WTC11 (cell line): ENCODE results near the gene OSBPL7. TPM values are rescaled to one million over a fixed set of nuclear protein-coding genes. Genes with fewer than 3 reads are reported as not detected.

Experiments used
- ATAC-seq: fragments of 200-7000 bp; cut with Tn5 transposase; 2 replicates; pipeline ENCODE4 v1.10.0; 2021; ENCODE audit warnings: mild to moderate bottlenecking, moderate library complexity
- CTCF ChIA-PET: fragments of 300-600 bp; sonication (Branson Sonifier 250); formaldehyde crosslinking; loops from one replicate; lab custom pipeline; 2021; ENCODE audit warnings: antibody characterized with exemption; lab: Charles Lee
- POLR2A ChIA-PET: fragments of 350-600 bp; sonication (Branson Sonifier 250); formaldehyde crosslinking; loops from one replicate; lab custom pipeline; 2021; ENCODE audit warnings: antibody characterized with exemption; lab: Charles Lee
- DNase-seq: peaks from one replicate; pipeline ENCODE4 v3.0.0; 2021; ENCODE audit warnings: low spot score
- H3K27ac Mint-ChIP-seq: 2 replicates; pipeline ENCODE4 v1.8.0; 2021; ENCODE audit warnings: mixed read lengths
- H3K27me3 Mint-ChIP-seq: 2 replicates; pipeline ENCODE4 v1.8.0; 2021; ENCODE audit warnings: low read depth, mild to moderate bottlenecking, moderate library complexity, mixed read lengths
- H3K36me3 Mint-ChIP-seq: 2 replicates; pipeline ENCODE4 v1.8.0; 2021; ENCODE audit warnings: mixed read lengths
- H3K4me1 Mint-ChIP-seq: 2 replicates; pipeline ENCODE4 v1.8.0; 2022; ENCODE audit warnings: mixed read lengths
- H3K4me3 Mint-ChIP-seq: 2 replicates; pipeline ENCODE4 v1.8.0; 2021; ENCODE audit warnings: mild to moderate bottlenecking, moderate library complexity, mixed read lengths
- H3K9me3 Mint-ChIP-seq: 2 replicates; pipeline ENCODE4 v1.8.0; 2021; ENCODE audit warnings: mixed read lengths
- ATF1 ChIP-seq: sonication (generic); formaldehyde crosslinking; IDR thresholded peaks from 2 replicates; pipeline ENCODE4 v1.8.1; 2023; ENCODE audit warnings: mild to moderate bottlenecking, moderate library complexity, missing genetic modification reagents
- CREB1 ChIP-seq: sonication (generic); formaldehyde crosslinking; IDR thresholded peaks from 2 replicates; pipeline ENCODE4 v1.8.0; 2023; ENCODE audit warnings: mild to moderate bottlenecking, missing genetic modification reagents
- ESRRA ChIP-seq: sonication (generic); formaldehyde crosslinking; IDR thresholded peaks from 2 replicates; pipeline ENCODE4 v1.8.1; 2022; ENCODE audit warnings: mild to moderate bottlenecking, missing genetic modification reagents, borderline replicate concordance
- FOXK1 ChIP-seq: sonication (generic); formaldehyde crosslinking; IDR thresholded peaks from 2 replicates; pipeline ENCODE4 v1.8.0; 2022; ENCODE audit warnings: mild to moderate bottlenecking, moderate library complexity, missing genetic modification reagents
- FOXP1 ChIP-seq: sonication (generic); formaldehyde crosslinking; IDR thresholded peaks from 2 replicates; pipeline ENCODE4 v1.8.0; 2022; ENCODE audit warnings: missing genetic modification reagents, mild to moderate bottlenecking, moderate library complexity, borderline replicate concordance
- GTF2I ChIP-seq: fragments of 250-450 bp; sonication (Bioruptor Pico); conservative IDR thresholded peaks from 2 replicates; pipeline ENCODE4 v1.4.0; 2021; ENCODE audit warnings: mild to moderate bottlenecking
- JAZF1 ChIP-seq: fragments of 250-450 bp; sonication (Bioruptor Pico); IDR thresholded peaks from 2 replicates; pipeline ENCODE4 v1.9.0; 2021; ENCODE audit warnings: moderate library complexity, mild to moderate bottlenecking, inconsistent platforms
- KAT7 ChIP-seq: sonication (generic); formaldehyde crosslinking; IDR thresholded peaks from 2 replicates; pipeline ENCODE4 v1.8.1; 2023; ENCODE audit warnings: missing genetic modification reagents, mild to moderate bottlenecking, borderline replicate concordance
- MYBL2 ChIP-seq: sonication (generic); formaldehyde crosslinking; IDR thresholded peaks from 2 replicates; pipeline ENCODE4 v1.8.1; 2023; ENCODE audit warnings: mild to moderate bottlenecking, moderate library complexity, missing genetic modification reagents
- NFYB ChIP-seq: sonication (generic); formaldehyde crosslinking; conservative IDR thresholded peaks from 2 replicates; pipeline ENCODE4 v1.8.0; 2022; ENCODE audit warnings: low read depth, missing genetic modification reagents
- RORB ChIP-seq: fragments of 250-450 bp; sonication (Bioruptor Pico); IDR thresholded peaks from 2 replicates; pipeline ENCODE4 v1.9.0; 2021; ENCODE audit warnings: mild to moderate bottlenecking
- TCF7 ChIP-seq: sonication (generic); formaldehyde crosslinking; IDR thresholded peaks from 2 replicates; pipeline ENCODE4 v1.8.0; 2022; ENCODE audit warnings: mild to moderate bottlenecking, low read depth, missing genetic modification reagents, moderate library complexity
- TEAD4 ChIP-seq: sonication (generic); formaldehyde crosslinking; IDR thresholded peaks from 2 replicates; pipeline ENCODE4 v1.8.0; 2022; ENCODE audit warnings: mild to moderate bottlenecking, missing genetic modification reagents
- ZBTB21 ChIP-seq: sonication (generic); formaldehyde crosslinking; IDR thresholded peaks from 2 replicates; pipeline ENCODE4 v1.8.1; 2023; ENCODE audit warnings: mild to moderate bottlenecking, missing genetic modification reagents, borderline replicate concordance
- ZNF138 ChIP-seq: sonication (generic); formaldehyde crosslinking; conservative IDR thresholded peaks from 2 replicates; pipeline ENCODE4 v1.8.1; 2022; ENCODE audit warnings: mild to moderate bottlenecking, moderate library complexity, missing genetic modification reagents
- ZNF317 ChIP-seq: sonication (generic); formaldehyde crosslinking; IDR thresholded peaks from 2 replicates; pipeline ENCODE4 v1.8.1; 2023; ENCODE audit warnings: low read depth, mild to moderate bottlenecking, moderate library complexity, missing genetic modification reagents, borderline replicate concordance
- ZNF671 ChIP-seq: fragments of 250-450 bp; sonication (Bioruptor Pico); IDR thresholded peaks from 2 replicates; pipeline ENCODE4 v1.8.0; 2021; ENCODE audit warnings: mild to moderate bottlenecking
- total RNA-seq: library from RNA; stranded (reverse); gene quantifications from 3 replicates; pipeline ENCODE4 v1.2.3, GENCODE V29; 2021
- TF ChIP-seq, protein P1 (sequence below): sonication (generic); formaldehyde crosslinking; IDR thresholded peaks from 2 replicates; pipeline ENCODE4 v1.8.1; 2023; ENCODE audit warnings: mild to moderate bottlenecking, missing genetic modification reagents, borderline replicate concordance
- TF ChIP-seq, protein P2 (sequence below): sonication (generic); formaldehyde crosslinking; IDR thresholded peaks from 2 replicates; pipeline ENCODE4 v1.8.1; 2022; ENCODE audit warnings: low read depth, mild to moderate bottlenecking, moderate library complexity, missing genetic modification reagents, borderline replicate concordance
- TF ChIP-seq, protein P3 (sequence below): sonication (generic); formaldehyde crosslinking; conservative IDR thresholded peaks from 2 replicates; pipeline ENCODE4 v1.8.1; 2022; ENCODE audit warnings: mild to moderate bottlenecking, missing genetic modification reagents
- TF ChIP-seq, protein P4 (sequence below): fragments of 250-450 bp; sonication (Bioruptor Pico); IDR thresholded peaks from 2 replicates; pipeline ENCODE4 v2.1.2; 2022; ENCODE audit warnings: mild to moderate bottlenecking, moderate library complexity
- TF ChIP-seq, protein P5 (sequence below): sonication (generic); formaldehyde crosslinking; IDR thresholded peaks from 2 replicates; pipeline ENCODE4 v1.8.0; 2022; ENCODE audit warnings: mild to moderate bottlenecking, missing genetic modification reagents

The OSBPL7 gene
- total RNA-seq, 1 experiment from 2014 or later: 13.5 TPM

DNA sequence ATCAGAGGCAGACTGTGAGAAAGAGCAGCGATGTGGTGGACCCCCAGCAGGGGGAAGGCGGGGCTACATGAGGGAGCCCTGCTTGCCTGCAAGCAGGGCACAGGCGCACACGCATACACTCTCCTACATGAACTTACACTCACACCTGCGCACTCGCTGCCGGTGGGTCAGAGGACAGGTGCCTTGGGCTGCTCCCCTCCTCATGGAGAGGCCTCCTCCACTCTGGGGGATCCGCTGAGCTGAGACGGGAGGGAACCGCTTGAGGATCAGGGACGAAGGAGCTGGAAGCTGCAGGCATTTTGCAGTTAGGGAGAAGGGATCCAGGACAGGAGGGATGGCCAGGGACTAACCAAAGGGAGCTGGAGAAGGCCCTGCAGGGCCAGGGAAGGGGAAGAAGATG, 14.2 kb downstream of the OSBPL7 start:
- ChIA-PET CTCF (no interaction called here), POLR2A (no interaction called here)
- Mint-ChIP-seq H3K4me3 (no peak overlapping the region), H3K27me3 (peaks cover 2% of the 10 kb centered on the region; the same call in 1 of the 2 replicates), H3K27ac (no peak overlapping the region), H3K4me1 (peaks cover 6% of the 10 kb centered on the region), H3K36me3 (no peaks in the 10 kb centered on the region), H3K9me3 (no peaks in the 10 kb centered on the region)
- no peak for DNase-seq
- TF ChIP-seq GTF2I (CRISPR knock-in tag) (no peak), CREB1 (CRISPR knock-in tag) (no peak), FOXK1 (CRISPR knock-in tag) (no peak), ZNF671 (CRISPR knock-in tag) (no peak), ZNF317 (CRISPR knock-in tag) (no peak), RORB (no peak), TCF7 (no peak), TEAD4 (CRISPR knock-in tag) (no peak)
- TF ChIP-seq, protein P1, sequence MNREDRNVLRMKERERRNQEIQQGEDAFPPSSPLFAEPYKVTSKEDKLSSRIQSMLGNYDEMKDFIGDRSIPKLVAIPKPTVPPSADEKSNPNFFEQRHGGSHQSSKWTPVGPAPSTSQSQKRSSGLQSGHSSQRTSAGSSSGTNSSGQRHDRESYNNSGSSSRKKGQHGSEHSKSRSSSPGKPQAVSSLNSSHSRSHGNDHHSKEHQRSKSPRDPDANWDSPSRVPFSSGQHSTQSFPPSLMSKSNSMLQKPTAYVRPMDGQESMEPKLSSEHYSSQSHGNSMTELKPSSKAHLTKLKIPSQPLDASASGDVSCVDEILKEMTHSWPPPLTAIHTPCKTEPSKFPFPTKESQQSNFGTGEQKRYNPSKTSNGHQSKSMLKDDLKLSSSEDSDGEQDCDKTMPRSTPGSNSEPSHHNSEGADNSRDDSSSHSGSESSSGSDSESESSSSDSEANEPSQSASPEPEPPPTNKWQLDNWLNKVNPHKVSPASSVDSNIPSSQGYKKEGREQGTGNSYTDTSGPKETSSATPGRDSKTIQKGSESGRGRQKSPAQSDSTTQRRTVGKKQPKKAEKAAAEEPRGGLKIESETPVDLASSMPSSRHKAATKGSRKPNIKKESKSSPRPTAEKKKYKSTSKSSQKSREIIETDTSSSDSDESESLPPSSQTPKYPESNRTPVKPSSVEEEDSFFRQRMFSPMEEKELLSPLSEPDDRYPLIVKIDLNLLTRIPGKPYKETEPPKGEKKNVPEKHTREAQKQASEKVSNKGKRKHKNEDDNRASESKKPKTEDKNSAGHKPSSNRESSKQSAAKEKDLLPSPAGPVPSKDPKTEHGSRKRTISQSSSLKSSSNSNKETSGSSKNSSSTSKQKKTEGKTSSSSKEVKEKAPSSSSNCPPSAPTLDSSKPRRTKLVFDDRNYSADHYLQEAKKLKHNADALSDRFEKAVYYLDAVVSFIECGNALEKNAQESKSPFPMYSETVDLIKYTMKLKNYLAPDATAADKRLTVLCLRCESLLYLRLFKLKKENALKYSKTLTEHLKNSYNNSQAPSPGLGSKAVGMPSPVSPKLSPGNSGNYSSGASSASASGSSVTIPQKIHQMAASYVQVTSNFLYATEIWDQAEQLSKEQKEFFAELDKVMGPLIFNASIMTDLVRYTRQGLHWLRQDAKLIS (CRISPR knock-in tag): no peak
- no peak for ATAC-seq

DNA sequence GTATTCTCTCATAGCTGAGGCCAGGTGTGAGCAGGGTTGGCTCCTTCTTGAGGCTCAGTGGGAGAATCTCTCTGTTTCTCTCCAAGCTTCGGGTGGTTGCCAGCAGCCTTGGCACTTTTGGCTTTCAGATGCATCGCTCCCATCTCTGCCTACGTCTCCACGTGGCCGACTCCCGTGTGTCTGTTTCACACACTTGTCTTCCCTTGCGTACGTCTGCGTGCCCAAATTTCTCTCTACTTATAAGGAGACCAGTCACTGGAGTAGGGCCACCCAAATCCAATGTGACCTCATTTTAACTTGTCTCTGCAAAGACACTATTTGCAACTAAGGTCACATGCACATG, 14.7 kb downstream of the OSBPL7 start:
- no peak for DNase-seq
- ATAC-seq: no peak

DNA sequence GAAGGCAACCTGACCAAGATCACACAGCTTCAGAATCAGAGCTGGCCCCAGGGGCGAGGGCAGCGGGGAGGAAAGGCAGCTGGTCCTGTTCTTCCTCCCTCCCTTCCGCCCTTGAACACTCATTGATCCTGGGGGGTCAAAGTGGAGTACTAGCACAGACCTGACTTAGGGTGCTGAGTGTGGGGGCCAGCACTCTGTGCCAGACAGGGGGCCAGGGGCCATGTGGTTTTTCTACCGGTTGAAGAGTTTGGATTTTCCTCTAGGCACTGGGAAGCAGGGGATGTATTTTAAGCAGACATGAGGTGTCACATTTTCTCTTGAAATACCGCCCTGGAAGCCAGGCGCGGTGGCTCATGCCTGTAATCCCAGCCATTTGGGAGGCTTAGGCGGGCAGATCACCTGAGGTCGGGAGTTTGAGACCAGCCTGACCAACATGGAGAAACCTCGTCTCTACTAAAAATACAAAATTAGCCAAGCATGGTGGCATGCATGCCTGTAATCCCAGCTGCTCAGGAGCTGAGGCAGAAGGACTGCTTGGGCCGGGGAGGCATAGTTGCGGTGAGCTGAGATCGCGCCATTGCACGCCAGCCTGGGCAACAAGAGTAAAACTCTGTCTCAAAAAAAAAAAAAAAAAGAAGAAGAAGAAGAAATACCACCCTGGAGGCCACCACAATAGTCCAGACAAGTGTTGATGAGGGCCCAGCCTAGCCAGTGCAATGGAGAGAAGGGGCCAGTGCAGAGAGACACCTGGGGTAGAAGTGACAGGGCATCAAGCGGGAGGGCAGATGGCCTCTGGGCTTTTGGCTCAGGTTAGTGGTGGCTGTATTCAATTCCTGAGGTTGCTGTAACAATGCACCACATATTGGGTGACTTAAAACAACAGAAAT, 15.3 kb downstream of the OSBPL7 start:
- Mint-ChIP-seq H3K4me1 (peaks cover 6% of the 10 kb centered on the region), H3K36me3 (no peaks in the 10 kb centered on the region), H3K4me3 (no peak overlapping the region), H3K27me3 (peaks cover 2% of the 10 kb centered on the region; the same call in 1 of the 2 replicates), H3K27ac (no peak overlapping the region), H3K9me3 (no peaks in the 10 kb centered on the region)
- ChIA-PET CTCF (no interaction called here), POLR2A (no interaction called here)
- ATAC-seq: no peak
- no peak for DNase-seq
- TF ChIP-seq, protein P2, sequence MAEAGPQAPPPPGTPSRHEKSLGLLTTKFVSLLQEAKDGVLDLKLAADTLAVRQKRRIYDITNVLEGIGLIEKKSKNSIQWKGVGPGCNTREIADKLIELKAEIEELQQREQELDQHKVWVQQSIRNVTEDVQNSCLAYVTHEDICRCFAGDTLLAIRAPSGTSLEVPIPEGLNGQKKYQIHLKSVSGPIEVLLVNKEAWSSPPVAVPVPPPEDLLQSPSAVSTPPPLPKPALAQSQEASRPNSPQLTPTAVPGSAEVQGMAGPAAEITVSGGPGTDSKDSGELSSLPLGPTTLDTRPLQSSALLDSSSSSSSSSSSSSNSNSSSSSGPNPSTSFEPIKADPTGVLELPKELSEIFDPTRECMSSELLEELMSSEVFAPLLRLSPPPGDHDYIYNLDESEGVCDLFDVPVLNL (CRISPR knock-in tag): no peak
- TF ChIP-seq ZBTB21 (CRISPR knock-in tag): no peak
- no peak for TF ChIP-seq RORB
- TF ChIP-seq, protein P3, sequence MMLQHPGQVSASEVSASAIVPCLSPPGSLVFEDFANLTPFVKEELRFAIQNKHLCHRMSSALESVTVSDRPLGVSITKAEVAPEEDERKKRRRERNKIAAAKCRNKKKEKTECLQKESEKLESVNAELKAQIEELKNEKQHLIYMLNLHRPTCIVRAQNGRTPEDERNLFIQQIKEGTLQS (CRISPR knock-in tag): no peak
- no peak for TF ChIP-seq JAZF1

More for the DNA sequence above, 14.7 kb downstream of the OSBPL7 start:
- TF ChIP-seq, protein P3 (CRISPR knock-in tag): no peak
- TF ChIP-seq, protein P4, sequence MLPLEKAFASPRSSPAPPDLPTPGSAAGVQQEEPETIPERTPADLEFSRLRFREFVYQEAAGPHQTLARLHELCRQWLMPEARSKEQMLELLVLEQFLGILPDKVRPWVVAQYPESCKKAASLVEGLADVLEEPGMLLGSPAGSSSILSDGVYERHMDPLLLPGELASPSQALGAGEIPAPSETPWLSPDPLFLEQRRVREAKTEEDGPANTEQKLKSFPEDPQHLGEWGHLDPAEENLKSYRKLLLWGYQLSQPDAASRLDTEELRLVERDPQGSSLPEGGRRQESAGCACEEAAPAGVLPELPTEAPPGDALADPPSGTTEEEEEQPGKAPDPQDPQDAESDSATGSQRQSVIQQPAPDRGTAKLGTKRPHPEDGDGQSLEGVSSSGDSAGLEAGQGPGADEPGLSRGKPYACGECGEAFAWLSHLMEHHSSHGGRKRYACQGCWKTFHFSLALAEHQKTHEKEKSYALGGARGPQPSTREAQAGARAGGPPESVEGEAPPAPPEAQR: no peak
- TF ChIP-seq MYBL2 (CRISPR knock-in tag) (no peak), ATF1 (CRISPR knock-in tag) (no peak), FOXP1 (CRISPR knock-in tag) (no peak), ESRRA (CRISPR knock-in tag) (no peak), KAT7 (CRISPR knock-in tag) (no peak), ZNF138 (CRISPR knock-in tag) (no peak), NFYB (no peak)
- TF ChIP-seq, protein P5, sequence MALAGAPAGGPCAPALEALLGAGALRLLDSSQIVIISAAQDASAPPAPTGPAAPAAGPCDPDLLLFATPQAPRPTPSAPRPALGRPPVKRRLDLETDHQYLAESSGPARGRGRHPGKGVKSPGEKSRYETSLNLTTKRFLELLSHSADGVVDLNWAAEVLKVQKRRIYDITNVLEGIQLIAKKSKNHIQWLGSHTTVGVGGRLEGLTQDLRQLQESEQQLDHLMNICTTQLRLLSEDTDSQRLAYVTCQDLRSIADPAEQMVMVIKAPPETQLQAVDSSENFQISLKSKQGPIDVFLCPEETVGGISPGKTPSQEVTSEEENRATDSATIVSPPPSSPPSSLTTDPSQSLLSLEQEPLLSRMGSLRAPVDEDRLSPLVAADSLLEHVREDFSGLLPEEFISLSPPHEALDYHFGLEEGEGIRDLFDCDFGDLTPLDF (CRISPR knock-in tag): no peak
- H3K36me3 Mint-ChIP-seq: no peaks in the 10 kb centered on the region
- peaks cover 6% of the 10 kb centered on the region for H3K4me1 Mint-ChIP-seq
- H3K27me3 Mint-ChIP-seq: peaks cover 2% of the 10 kb centered on the region; the same call in 1 of the 2 replicates
- H3K9me3 Mint-ChIP-seq: no peaks in the 10 kb centered on the region
- POLR2A ChIA-PET: no interaction called here
- H3K27ac Mint-ChIP-seq: no peak overlapping the region
- CTCF ChIA-PET: no interaction called here
- H3K4me3 Mint-ChIP-seq: no peak overlapping the region
